NOMO-1 treated with dmso at 0.1 percent for 144 hours (cell line): ENCODE measurements around the gene UNC13D.
"Not testable (repeated sequence)": the region's sequence is repeated elsewhere in the genome, so short reads cannot be mapped to it uniquely, and the experiment has no call there.

Experiments used
- DNase-seq: peaks from one replicate; lab custom pipeline; 2025; ENCODE audit not compliant: unreplicated experiment; lab: John Stamatoyannopoulos, UW

UNC13D gene

GRCh38 chr17:75875182-75875939 lies 31.2 kb upstream of the UNC13D start:
- no peak for DNase-seq

GRCh38 chr17:75874323-75875181 lies 30.3 kb upstream of the UNC13D start:
- no peak for DNase-seq

- DNase-seq = no peak
Observed at GRCh38 chr17:75873587-75874322, 29.6 kb upstream of the UNC13D start.

GRCh38 chr17:75872434-75873351 lies 28.5 kb upstream of the UNC13D start:
- DNase-seq = no peak

GRCh38 chr17:75870228-75870627 lies 26.0 kb upstream of the UNC13D start:
- not testable (repeated sequence) for DNase-seq

GRCh38 chr17:75869282-75870141 lies 25.3 kb upstream of the UNC13D start:
- DNase-seq = no peak

GRCh38 chr17:75868730-75869281 lies 24.6 kb upstream of the UNC13D start:
- DNase-seq = not testable (repeated sequence)

GRCh38 chr17:75865404-75866188 lies 21.4 kb upstream of the UNC13D start:
- not testable (repeated sequence) for DNase-seq

GRCh38 chr17:75864887-75865286 lies 20.7 kb upstream of the UNC13D start:
- not testable (repeated sequence) for DNase-seq

GRCh38 chr17:75864448-75864871 lies 20.3 kb upstream of the UNC13D start:
- DNase-seq = peak; percentile 35

GRCh38 chr17:75861927-75862317 lies 17.7 kb upstream of the UNC13D start:
- no peak for DNase-seq

- DNase-seq = not testable (repeated sequence)
Observed at GRCh38 chr17:75859358-75859757, 15.2 kb upstream of the UNC13D start.

GRCh38 chr17:75856062-75856756 lies 12.0 kb upstream of the UNC13D start:
- no peak for DNase-seq

- DNase-seq = peak; percentile 99
Observed at GRCh38 chr17:75855310-75856061, 11.3 kb upstream of the UNC13D start, which contains the start of gene WBP2. Gene WBP2 (minus strand): TSS chr17:75855335. CDS start chr17:75855297, 38 bp downstream.

GRCh38 chr17:75854881-75855309 lies 10.7 kb upstream of the UNC13D start:
- no peak for DNase-seq

- DNase-seq = no peak
Observed at GRCh38 chr17:75854101-75854748, 10.0 kb upstream of the UNC13D start.
